GM20431 (cell line): ENCODE measurements around the gene ATG2B.

ENCODE experiments used
- in situ Hi-C: fragments of 300-500 bp; cut with MseI, MboI; formaldehyde crosslinking; loops from one replicate; pipeline ENCODE4 v1.15.0; 2020; ENCODE audit warnings: low sequenced_read_pairs; ENCODE audit not compliant: unreplicated experiment

ATG2B gene

GRCh38 chr14:96275177-96276112 is 87.7 kb downstream of the ATG2B start:
- in situ Hi-C loops, result no loop called here

GRCh38 chr14:96274543-96274942 is 88.6 kb downstream of the ATG2B start:
- in situ Hi-C loops, result no loop called here

- in situ Hi-C loops, result no loop called here
Measured at GRCh38 chr14:96274122-96274521, 89.0 kb downstream of the ATG2B start.

GRCh38 chr14:96273629-96274028 is 89.5 kb downstream of the ATG2B start:
- in situ Hi-C loops, result no loop called here

- in situ Hi-C loops, result no loop called here
Measured at GRCh38 chr14:96272777-96273473, 90.2 kb downstream of the ATG2B start.

GRCh38 chr14:96271421-96271762 is 91.7 kb downstream of the ATG2B start:
- in situ Hi-C loops, result no loop called here

- in situ Hi-C loops, result no loop called here
Measured at GRCh38 chr14:96270565-96271420, 92.3 kb downstream of the ATG2B start.

GRCh38 chr14:96269359-96269710 is 93.8 kb downstream of the ATG2B start:
- in situ Hi-C loops, result loop anchor here (10.0 kb wide), 1 partner anchor 165 kb away; no protein-coding TSS in a partner anchor

- in situ Hi-C loops, result loop anchor here (10.0 kb wide), 1 partner anchor 164 kb away; no protein-coding TSS in a partner anchor
Measured at GRCh38 chr14:96268431-96269358, 94.4 kb downstream of the ATG2B start.

GRCh38 chr14:96267916-96268315 is 95.2 kb downstream of the ATG2B start:
- in situ Hi-C loops, result loop anchor here (10.0 kb wide), 1 partner anchor 163 kb away; no protein-coding TSS in a partner anchor

GRCh38 chr14:96267336-96267735 is 95.8 kb downstream of the ATG2B start:
- in situ Hi-C loops, result loop anchor here (10.0 kb wide), 1 partner anchor 163 kb away; no protein-coding TSS in a partner anchor

GRCh38 chr14:96265383-96266095 is 97.6 kb downstream of the ATG2B start:
- in situ Hi-C loops, result loop anchor here (10.0 kb wide), 1 partner anchor 161 kb away; no protein-coding TSS in a partner anchor

GRCh38 chr14:96264853-96265252 is 98.3 kb downstream of the ATG2B start:
- in situ Hi-C loops, result loop anchor here (10.0 kb wide), 1 partner anchor 160 kb away; no protein-coding TSS in a partner anchor

GRCh38 chr14:96264200-96264553 is 99.0 kb downstream of the ATG2B start:
- in situ Hi-C loops, result loop anchor here (10.0 kb wide), 1 partner anchor 159 kb away; no protein-coding TSS in a partner anchor

GRCh38 chr14:96263347-96264199 is 99.6 kb downstream of the ATG2B start:
- in situ Hi-C loops, result loop anchor here (10.0 kb wide), 1 partner anchor 159 kb away; no protein-coding TSS in a partner anchor

GRCh38 chr14:96261772-96262655 is 101.1 kb downstream of the ATG2B start:
- in situ Hi-C loops, result loop anchor here (10.0 kb wide), 1 partner anchor 157 kb away; no protein-coding TSS in a partner anchor
